GM19240 (cell line): Measurements from ENCODE around the gene GPR149.
A peak's percentile ranks its signal among the peaks of the same experiment; 100 is the strongest.

ENCODE experiments used
- DNase-seq: peaks from one replicate; pipeline ENCODE4 v3.0.0; 2011; ENCODE audit warnings: low spot score; ENCODE audit not compliant: insufficient read length

GPR149 gene

DNA sequence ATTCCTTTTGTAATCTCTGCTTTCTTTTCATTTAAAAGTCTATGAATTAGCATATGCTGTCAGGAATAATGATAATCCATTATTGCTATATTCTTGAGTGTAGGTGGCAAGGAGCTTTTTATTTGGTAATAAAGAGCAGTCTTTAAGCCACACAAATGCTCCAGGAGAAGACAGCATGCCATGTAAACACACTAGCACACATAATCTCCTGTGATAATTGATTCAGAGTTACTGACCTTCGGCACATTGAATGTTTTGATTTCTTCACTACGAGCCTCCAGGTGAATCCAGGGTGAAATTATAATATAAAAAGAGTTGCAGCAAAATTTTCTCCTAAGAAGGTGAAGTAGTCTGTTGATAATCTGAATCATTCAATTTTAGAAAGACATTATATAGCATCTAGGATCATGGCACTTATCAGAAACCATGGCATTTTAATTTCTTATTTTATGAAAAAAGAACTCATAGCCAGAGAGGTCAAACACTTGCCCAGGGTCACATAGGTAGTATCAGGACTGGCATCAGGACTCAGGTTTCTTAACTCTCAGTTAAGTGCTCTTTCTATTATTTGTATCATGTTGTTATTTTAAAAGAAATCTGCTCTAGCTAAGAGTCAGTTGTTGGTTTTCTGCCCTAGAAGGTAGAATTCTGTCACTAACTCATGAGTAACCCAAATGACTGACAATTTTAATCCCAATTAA is 84.4 kb downstream of the GPR149 start:
- DNase-seq, result no peak

DNA sequence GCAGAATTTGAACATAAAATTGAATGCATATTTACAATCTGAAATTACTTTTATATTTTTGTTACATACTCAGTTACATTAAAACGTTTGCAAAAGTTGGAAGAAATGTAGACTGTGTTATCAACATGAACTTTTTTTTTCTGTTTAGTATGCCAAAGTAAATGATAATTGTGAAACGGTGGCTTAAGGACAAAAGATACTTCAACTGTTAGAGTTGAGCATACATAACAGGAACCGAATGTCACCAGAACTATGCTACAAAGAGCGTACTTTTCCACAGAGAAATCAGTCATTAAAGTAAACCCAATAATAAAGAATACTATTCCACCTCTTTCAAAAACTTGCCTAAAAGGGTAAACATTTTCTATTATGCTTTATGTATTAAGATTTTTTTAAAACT is 91.4 kb downstream of the GPR149 start:
- DNase-seq, result no peak

- no peak for DNase-seq
Measured at GRCh38 chr3:154338008-154338407, 92.0 kb downstream of the GPR149 start.

DNA sequence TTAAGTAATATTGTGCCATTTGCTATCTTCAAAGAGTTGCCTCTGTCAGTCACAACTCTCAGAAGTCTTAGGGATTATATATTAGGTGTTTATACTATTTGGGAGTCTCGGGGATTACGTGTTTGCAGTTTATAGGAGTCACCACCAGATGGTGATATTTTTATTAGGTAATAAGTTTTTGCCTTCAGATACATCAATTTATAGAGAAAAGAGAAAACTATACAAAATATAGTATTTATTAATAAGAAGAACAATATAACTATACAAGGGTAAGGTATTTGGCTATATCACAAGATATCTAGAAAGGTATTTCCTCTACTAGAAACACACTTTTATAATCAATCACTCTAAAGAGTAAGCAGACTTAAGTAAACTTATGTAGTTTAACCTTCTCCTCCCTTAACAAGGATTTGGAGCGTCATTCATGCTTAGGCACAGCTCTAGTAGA is 95.0 kb downstream of the GPR149 start:
- DNase-seq, result no peak

GRCh38 chr3:154327871-154328270 is 102.1 kb downstream of the GPR149 start:
- DNase-seq, result no peak

DNA sequence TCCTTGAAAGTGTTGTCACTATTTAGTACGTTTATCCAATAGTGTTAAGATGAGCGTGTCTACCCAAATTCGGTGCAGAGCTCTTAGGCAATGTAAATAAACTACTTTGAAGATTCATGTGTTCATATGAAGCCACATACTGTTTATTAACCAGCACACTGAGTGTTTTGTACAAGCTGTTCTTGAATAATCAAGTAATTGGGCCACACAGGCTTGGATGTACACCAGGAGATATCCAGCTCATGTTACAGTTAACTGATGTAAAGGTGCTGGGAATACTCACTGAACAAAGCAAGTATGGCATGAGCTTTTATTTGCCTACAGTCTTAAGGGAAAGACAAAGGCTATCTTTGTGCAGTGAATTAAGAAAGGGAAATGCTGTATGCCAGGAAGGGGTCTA is 105.1 kb downstream of the GPR149 start:
- DNase-seq, result no peak

DNA sequence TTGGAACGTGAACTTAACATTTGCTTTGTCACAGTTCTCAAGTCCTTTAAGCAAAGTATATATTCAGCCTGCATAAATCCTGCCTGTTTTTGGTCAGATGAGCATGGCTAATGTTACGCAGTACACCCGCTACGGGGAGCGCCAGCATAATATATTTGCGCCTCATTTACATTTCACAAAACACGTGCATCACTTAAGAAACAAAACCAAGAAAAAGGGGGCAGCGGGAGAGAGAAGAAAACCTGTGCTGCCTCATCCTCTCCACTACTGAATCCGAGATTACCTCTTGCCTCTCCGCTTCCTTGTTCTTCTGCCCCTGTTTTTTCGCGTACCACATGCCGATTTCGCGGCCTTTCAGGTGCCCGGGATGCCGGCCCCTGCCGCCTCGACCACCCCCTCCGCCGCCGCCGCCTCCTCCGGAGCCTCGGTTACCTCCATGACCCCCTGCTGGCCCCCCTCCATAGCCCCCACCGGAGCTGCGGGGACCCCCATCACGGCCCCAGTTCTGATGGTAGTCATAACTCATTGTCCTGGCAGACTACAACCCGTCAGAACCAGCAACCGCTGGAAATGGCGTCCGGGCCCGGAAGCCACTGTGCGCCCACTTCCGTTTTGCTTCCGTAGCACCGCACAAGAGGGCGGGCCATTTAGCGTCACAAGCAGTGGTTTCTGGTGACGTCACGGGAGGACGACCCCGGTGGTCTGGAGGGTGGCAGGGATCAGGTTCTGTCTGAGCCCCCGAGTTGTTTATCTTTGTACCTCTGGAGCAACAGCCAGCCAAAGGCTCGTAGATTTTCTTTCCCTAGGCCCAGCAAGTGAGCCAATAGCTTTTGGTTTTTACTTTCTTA is 105.9 kb downstream of the GPR149 start, which contains the start of gene DHX36:
TSS of gene DHX36 (minus strand) at position 597 of the 848 bp plus-strand sequence. CDS start at position 526, 71 bp downstream.
- DNase-seq, result peak; percentile 60

DNA sequence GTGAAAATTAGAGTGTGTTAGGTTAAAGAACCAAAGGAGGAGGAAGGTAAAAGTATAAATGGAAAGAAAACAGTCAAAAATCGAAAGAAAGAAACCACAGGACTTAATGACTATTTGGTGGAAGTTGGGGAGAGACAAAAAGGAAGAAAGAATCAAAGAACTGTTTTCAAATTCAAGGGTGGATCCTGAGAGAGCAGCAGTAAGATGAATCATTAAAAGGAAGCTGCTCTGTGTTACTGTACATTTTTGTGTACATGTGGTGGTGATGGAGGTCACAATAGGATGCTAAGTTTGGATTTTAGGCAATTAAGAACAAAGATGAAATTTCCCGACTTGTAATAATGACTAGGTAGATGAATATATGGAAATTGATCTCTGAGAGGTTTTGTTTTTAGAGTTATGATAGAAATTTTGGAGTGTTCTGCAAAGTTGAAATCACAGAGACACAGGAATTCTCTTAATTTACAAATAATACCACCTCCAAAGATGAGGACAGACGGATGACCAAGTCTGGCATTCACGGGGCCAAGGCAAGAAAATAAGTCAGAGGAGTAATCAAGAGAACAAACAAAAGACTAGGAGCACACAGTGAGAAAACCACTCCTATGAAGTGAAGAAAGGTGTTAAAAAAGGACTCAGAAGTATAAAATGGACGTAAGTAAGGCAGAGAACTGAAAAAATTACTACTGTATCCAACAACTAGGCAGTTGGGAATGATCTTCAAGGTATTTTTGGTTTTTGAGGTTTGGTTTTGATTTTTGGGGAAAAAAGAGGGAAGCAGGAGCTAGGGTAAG is 112.8 kb downstream of the GPR149 start:
- no peak for DNase-seq

- DNase-seq, result no peak
Measured at GRCh38 chr3:154314152-154314551, 115.8 kb downstream of the GPR149 start.

DNA sequence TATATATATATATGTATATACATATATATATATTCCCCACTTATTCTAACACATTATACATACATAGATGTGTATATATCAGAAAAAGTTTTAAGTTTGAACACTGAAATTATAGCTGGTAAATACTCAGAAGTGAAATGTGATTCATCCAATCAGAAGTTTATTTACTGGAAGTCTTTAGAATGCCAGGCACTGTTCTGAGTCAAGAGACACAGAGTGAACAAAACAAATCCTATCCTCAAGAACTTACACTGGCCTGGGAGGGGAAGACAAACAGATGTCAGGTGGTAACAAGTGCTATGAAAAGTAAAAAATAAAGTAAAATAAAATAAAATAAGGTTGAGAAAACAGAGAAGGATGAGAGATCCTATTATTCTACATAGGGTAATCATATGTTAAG is 119.2 kb downstream of the GPR149 start:
- no peak for DNase-seq

DNA sequence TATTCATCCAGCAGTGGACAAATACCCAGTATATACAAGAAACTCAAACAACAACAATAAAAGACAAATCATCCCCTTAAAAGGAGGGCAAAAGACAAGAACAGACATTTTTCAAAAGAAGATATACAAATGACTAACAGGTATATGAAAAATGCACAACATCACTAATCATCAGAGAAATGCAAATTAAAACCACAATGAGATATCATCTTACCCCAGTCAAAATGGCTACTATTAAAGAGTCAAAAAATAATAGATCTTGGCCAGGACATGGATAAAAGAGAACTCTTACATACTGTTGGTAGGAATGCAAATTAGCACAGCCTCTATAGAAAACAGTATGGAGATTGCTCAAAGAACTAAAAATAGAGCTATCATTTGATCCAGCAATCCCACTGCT is 122.6 kb downstream of the GPR149 start:
- DNase-seq, result no peak

GRCh38 chr3:154304936-154305335 is 125.1 kb downstream of the GPR149 start:
- no peak for DNase-seq

DNA sequence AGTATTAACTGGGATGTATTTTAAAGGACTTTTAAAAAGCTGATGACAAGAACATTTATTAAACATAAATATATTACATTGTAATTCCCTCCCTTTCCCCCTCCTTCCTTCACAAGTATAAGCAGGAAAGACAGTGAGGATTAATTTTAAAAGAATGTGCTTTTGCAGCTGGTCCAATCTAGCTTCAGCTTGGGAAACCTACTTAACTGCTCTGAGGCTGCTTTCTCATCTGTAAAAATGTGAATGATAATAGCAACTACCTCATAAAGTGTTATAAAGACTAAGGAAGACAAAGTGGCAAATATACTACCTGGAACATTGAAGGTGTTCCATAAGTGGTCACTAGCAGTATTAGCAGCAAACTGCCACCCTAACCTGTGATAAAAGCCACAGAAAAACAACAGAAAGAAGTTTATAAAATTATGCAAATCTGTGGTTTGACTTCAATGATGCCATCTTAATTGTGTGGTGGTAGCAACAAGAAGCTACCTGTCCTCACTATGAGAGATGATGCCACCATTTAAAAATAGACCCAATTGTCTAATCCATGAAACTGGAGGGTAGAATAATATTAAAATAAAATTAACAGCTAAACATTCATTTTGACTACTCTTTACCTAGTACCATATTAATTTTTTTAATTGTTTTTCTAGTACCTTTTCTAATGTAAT is 125.7 kb downstream of the GPR149 start:
- DNase-seq, result no peak

- no peak for DNase-seq
Measured at GRCh38 chr3:154301561-154301960, 128.4 kb downstream of the GPR149 start.

GRCh38 chr3:154294016-154294415 is 136.0 kb downstream of the GPR149 start:
- no peak for DNase-seq

- DNase-seq, result no peak
Measured at GRCh38 chr3:154290187-154290586, 139.8 kb downstream of the GPR149 start.
